HCT116 (cell line): Measurements from ENCODE around the gene MYO1A. TPM values are rescaled to one million over a fixed set of nuclear protein-coding genes. Genes with fewer than 3 reads are reported as not detected.

Source experiments
- ATAC-seq: fragments of 200-7000 bp; cut with Tn5 transposase; 2 replicates; pipeline ENCODE4 v1.9.1; 2020; ENCODE audit warnings: mild to moderate bottlenecking, moderate library complexity
- BruUV-seq: library from RNA; stranded (reverse); fragments of 400-500 nt; replicated peaks from 2 replicates; lab custom pipeline; 2021; lab: Mats Ljungman, UMichigan
- CTCF ChIA-PET: fragments of 300-600 bp; sonication (Branson Sonifier 250); formaldehyde crosslinking; loops from one replicate; lab custom pipeline; 2021; ENCODE audit warnings: antibody characterized with exemption; lab: Charles Lee
- POLR2A ChIA-PET: fragments of 300-600, 350-600 bp; sonication (Branson Sonifier 250); formaldehyde crosslinking; loops from one replicate; lab custom pipeline; 2021; ENCODE audit warnings: antibody characterized with exemption; lab: Charles Lee
- RAD21 ChIA-PET, 2 experiments: fragments of 300-600 bp; sonication (Branson Sonifier 250); formaldehyde crosslinking; loops; one replicate each; lab custom pipeline; 2023; ENCODE audit warnings: low total read pairs in 2 of 2; ENCODE audit not compliant: uncharacterized antibody in 2 of 2, unreplicated experiment in 2 of 2, low non-redundant PET in 1 of 2; lab: Charles Lee
- DNase-seq: peaks from one replicate; pipeline ENCODE4 v3.0.0-alpha.2; 2010; ENCODE audit warnings: low read depth, low spot score
- H2AFZ ChIP-seq: fragments of 200-600 bp; shearing (Covaris generic), sonication (generic); 2 replicates; pipeline ENCODE4 v1.6.1; 2017; ENCODE audit warnings: low read depth, mixed run types, mixed read lengths, antibody characterized with exemption, low read length; ENCODE audit not compliant: poor library complexity, severe bottlenecking
- H3K27ac ChIP-seq: 2 replicates; pipeline ENCODE4 v1.5.1; 2012; ENCODE audit warnings: low read depth, low read length
- H3K27me3 ChIP-seq: fragments of 200-600 bp; sonication (generic); 2 replicates; pipeline ENCODE4 v1.6.1; 2016; ENCODE audit warnings: mixed run types, low read length, mixed read lengths; ENCODE audit not compliant: insufficient read depth
- H3K36me3 ChIP-seq, 2 experiments: fragments of 200-500 bp in 1 of 2; fragments of 200-600 bp in 1 of 2; sonication (Bioruptor generic) in 1 of 2; sonication (generic) in 1 of 2; 2 replicates each; pipeline versions ENCODE4 v1.5.1 to v1.6.1; 2014 to 2016; ENCODE audit warnings: low read length in 2 of 2, inconsistent platforms in 1 of 2, mixed read lengths in 1 of 2, mixed run types in 1 of 2; ENCODE audit not compliant: insufficient read depth in 2 of 2, control insufficient read depth in 1 of 2
- H3K4me1 ChIP-seq, 2 experiments: fragments of 200-600 bp in 1 of 2; sonication (generic) in 1 of 2; 2 replicates each; pipeline versions ENCODE4 v1.5.1 to v1.6.1; 2012 to 2017; ENCODE audit warnings: low read length in 2 of 2, inconsistent platforms in 1 of 2, mild to moderate bottlenecking in 1 of 2, mixed read lengths in 1 of 2, mixed run types in 1 of 2, moderate library complexity in 1 of 2; ENCODE audit not compliant: insufficient read depth in 2 of 2, control insufficient read depth in 1 of 2
- H3K4me2 ChIP-seq: fragments of 200-600 bp; sonication (generic); 2 replicates; pipeline ENCODE4 v1.6.1; 2017; ENCODE audit warnings: mixed run types, low read length, mixed read lengths
- H3K4me3 ChIP-seq, 2 experiments: fragments of 200-600 bp in 1 of 2; sonication (generic) in 1 of 2; replicated peaks in 1 of 2; 2 replicates each; pipeline ENCODE4 v1.5.1; 2011 to 2016; ENCODE audit warnings: low read length in 2 of 2, control low read depth in 1 of 2, low read depth in 1 of 2, mild to moderate bottlenecking in 1 of 2, mixed read lengths in 1 of 2, mixed run types in 1 of 2
- H3K79me2 ChIP-seq: fragments of 200-600 bp; sonication (generic); 2 replicates; pipeline ENCODE4 v1.6.1; 2017; ENCODE audit warnings: mild to moderate bottlenecking, mixed run types, low read length, moderate library complexity, mixed read lengths; ENCODE audit not compliant: insufficient read depth
- H3K9ac ChIP-seq: fragments of 200-600 bp; sonication (generic); 2 replicates; pipeline ENCODE4 v1.6.1; 2016; ENCODE audit warnings: low read length, mixed read lengths
- H3K9me2 ChIP-seq: fragments of 200-600 bp; sonication (generic), shearing (Covaris generic); 2 replicates; pipeline ENCODE4 v1.6.1; 2017; ENCODE audit warnings: mixed run types, mild to moderate bottlenecking, moderate library complexity; ENCODE audit not compliant: insufficient read depth
- H3K9me3 ChIP-seq, 2 experiments: fragments of 200-500 bp in 1 of 2; fragments of 200-600 bp in 1 of 2; sonication (Bioruptor generic) in 1 of 2; sonication (generic) in 1 of 2; 2 replicates each; pipeline ENCODE4 v1.6.1; 2014 to 2017; ENCODE audit warnings: low read length in 2 of 2, mixed read lengths in 2 of 2, inconsistent platforms in 1 of 2, low read depth in 1 of 2, mild to moderate bottlenecking in 1 of 2, mixed run types in 1 of 2, moderate library complexity in 1 of 2; ENCODE audit not compliant: control insufficient read depth in 1 of 2, insufficient read depth in 1 of 2
- H4K20me1 ChIP-seq: fragments of 200-600 bp; sonication (generic), shearing (Covaris generic); 2 replicates; pipeline ENCODE4 v1.6.1; 2017; ENCODE audit warnings: mixed run types, mild to moderate bottlenecking, moderate library complexity; ENCODE audit not compliant: insufficient read depth
- CBX3 ChIP-seq: IDR thresholded peaks from 2 replicates; pipeline ENCODE4 v1.6.1; 2012; ENCODE audit warnings: low read depth
- EGR1 ChIP-seq: IDR thresholded peaks from 2 replicates; pipeline ENCODE4 v1.6.1; 2012; ENCODE audit warnings: low read depth
- ELF1 ChIP-seq: IDR thresholded peaks from 2 replicates; pipeline ENCODE4 v1.6.1; 2012; ENCODE audit warnings: low read depth, borderline replicate concordance
- EZH2 ChIP-seq: fragments of 200-600 bp; sonication (generic); IDR thresholded peaks from 2 replicates; pipeline ENCODE4 v1.6.1; 2017; ENCODE audit warnings: antibody characterized with exemption, mixed run types
- EZH2phosphoT487 ChIP-seq: fragments of 200-600 bp; IDR thresholded peaks from 2 replicates; pipeline ENCODE4 v1.6.1; 2018; ENCODE audit warnings: antibody characterized with exemption, borderline replicate concordance
- JUND ChIP-seq: IDR thresholded peaks from 2 replicates; pipeline ENCODE4 v1.6.1; 2012
- POLR2A ChIP-seq: IDR thresholded peaks from 2 replicates; pipeline ENCODE4 v1.7.0; 2011; ENCODE audit warnings: borderline replicate concordance; ENCODE audit not compliant: insufficient read depth, insufficient read length; ENCODE audit errors: extremely low read depth
- POLR2AphosphoS5 ChIP-seq: IDR thresholded peaks from 2 replicates; pipeline ENCODE4 v1.6.1; 2011; ENCODE audit warnings: mild to moderate bottlenecking, low read depth, low read length, moderate library complexity
- RAD21 ChIP-seq: IDR thresholded peaks from 2 replicates; pipeline ENCODE4 v1.6.1; 2012; ENCODE audit warnings: low read depth, mild to moderate bottlenecking
- SP1 ChIP-seq: IDR thresholded peaks from 2 replicates; pipeline ENCODE4 v1.6.1; 2012; ENCODE audit warnings: low read depth
- SRF ChIP-seq: IDR thresholded peaks from 2 replicates; pipeline ENCODE4 v1.6.1; 2012; ENCODE audit warnings: low read depth
- ZNF274 ChIP-seq: fragments of 200-500 bp; sonication (Bioruptor generic); IDR thresholded peaks from 2 replicates; pipeline ENCODE4 v1.6.1; 2014; ENCODE audit warnings: mild to moderate bottlenecking, low read depth, low read length, inconsistent platforms
- intact Hi-C: fragments of 100-400 bp; cut with micrococcal nuclease; formaldehyde crosslinking; loops from 2 replicates; pipeline ENCODE4 v1.10.0; 2022
- total RNA-seq: library from RNA; stranded (reverse); gene quantifications from one replicate; pipeline ENCODE4 v1.2.1, GENCODE V29; 2021; ENCODE audit not compliant: unreplicated experiment
- TF ChIP-seq, protein P1 (sequence below): IDR thresholded peaks from 2 replicates; pipeline ENCODE4 v1.6.1; 2012; ENCODE audit warnings: low read depth
- TF ChIP-seq, protein P2 (sequence below): IDR thresholded peaks from 2 replicates; pipeline ENCODE4 v1.6.1; 2012
- TF ChIP-seq, protein P3 (sequence below): IDR thresholded peaks from 2 replicates; pipeline ENCODE4 v1.6.1; 2011; ENCODE audit warnings: mild to moderate bottlenecking, low read length, moderate library complexity; ENCODE audit not compliant: insufficient replicate concordance; ENCODE audit errors: extremely low read depth
- TF ChIP-seq, protein P4 (sequence below): IDR thresholded peaks from 2 replicates; pipeline ENCODE4 v1.6.1; 2012
- TF ChIP-seq, protein P5 (sequence below), 3 experiments: fragments of 200-600 bp in 1 of 3; sonication (generic) in 1 of 3; IDR thresholded peaks in 2 of 3; conservative IDR thresholded peaks in 1 of 3; 2 replicates each; pipeline ENCODE4 v1.5.1; 2012 to 2017; ENCODE audit warnings: low read depth in 2 of 3, low read length in 2 of 3, antibody characterized with exemption in 1 of 3, borderline replicate concordance in 1 of 3, control low read depth in 1 of 3, mild to moderate bottlenecking in 1 of 3, mixed read lengths in 1 of 3, mixed run types in 1 of 3, moderate library complexity in 1 of 3; ENCODE audit not compliant: insufficient read depth in 1 of 3

The MYO1A gene
- total RNA-seq, 1 experiment from 2014 or later = 0.76 TPM

DNA sequence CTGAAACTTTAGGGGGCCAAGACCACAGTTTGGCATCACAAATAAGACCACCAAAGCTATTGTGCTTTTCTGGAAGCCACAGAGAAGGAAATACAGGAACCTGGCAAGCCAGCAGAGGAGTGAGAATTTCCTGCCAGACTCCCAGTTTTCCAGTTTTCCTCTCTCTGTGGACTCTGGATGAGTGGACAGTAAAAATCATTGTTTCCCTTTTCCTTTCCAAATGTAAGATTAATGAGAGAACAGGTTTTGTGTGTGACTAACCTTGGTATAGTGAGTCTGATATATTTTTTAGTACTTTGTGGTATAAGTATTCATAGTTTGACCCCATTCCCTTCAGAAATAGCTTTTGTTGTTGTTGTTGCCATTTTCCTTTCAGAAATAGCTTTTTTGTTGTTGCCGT is 31.0 kb downstream of the MYO1A start:
- TF ChIP-seq CBX3 = no peak
- TF ChIP-seq EZH2 = no peak
- no peak for TF ChIP-seq SRF
- no peak for TF ChIP-seq POLR2AphosphoS5
- no peak for TF ChIP-seq POLR2A
- TF ChIP-seq EZH2phosphoT487 = no peak
- TF ChIP-seq, protein P1, sequence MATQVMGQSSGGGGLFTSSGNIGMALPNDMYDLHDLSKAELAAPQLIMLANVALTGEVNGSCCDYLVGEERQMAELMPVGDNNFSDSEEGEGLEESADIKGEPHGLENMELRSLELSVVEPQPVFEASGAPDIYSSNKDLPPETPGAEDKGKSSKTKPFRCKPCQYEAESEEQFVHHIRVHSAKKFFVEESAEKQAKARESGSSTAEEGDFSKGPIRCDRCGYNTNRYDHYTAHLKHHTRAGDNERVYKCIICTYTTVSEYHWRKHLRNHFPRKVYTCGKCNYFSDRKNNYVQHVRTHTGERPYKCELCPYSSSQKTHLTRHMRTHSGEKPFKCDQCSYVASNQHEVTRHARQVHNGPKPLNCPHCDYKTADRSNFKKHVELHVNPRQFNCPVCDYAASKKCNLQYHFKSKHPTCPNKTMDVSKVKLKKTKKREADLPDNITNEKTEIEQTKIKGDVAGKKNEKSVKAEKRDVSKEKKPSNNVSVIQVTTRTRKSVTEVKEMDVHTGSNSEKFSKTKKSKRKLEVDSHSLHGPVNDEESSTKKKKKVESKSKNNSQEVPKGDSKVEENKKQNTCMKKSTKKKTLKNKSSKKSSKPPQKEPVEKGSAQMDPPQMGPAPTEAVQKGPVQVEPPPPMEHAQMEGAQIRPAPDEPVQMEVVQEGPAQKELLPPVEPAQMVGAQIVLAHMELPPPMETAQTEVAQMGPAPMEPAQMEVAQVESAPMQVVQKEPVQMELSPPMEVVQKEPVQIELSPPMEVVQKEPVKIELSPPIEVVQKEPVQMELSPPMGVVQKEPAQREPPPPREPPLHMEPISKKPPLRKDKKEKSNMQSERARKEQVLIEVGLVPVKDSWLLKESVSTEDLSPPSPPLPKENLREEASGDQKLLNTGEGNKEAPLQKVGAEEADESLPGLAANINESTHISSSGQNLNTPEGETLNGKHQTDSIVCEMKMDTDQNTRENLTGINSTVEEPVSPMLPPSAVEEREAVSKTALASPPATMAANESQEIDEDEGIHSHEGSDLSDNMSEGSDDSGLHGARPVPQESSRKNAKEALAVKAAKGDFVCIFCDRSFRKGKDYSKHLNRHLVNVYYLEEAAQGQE = no peak
- no peak for TF ChIP-seq SP1
- TF ChIP-seq, protein P2, sequence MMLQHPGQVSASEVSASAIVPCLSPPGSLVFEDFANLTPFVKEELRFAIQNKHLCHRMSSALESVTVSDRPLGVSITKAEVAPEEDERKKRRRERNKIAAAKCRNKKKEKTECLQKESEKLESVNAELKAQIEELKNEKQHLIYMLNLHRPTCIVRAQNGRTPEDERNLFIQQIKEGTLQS = no peak
- TF ChIP-seq EGR1 = no peak
- TF ChIP-seq, protein P3, sequence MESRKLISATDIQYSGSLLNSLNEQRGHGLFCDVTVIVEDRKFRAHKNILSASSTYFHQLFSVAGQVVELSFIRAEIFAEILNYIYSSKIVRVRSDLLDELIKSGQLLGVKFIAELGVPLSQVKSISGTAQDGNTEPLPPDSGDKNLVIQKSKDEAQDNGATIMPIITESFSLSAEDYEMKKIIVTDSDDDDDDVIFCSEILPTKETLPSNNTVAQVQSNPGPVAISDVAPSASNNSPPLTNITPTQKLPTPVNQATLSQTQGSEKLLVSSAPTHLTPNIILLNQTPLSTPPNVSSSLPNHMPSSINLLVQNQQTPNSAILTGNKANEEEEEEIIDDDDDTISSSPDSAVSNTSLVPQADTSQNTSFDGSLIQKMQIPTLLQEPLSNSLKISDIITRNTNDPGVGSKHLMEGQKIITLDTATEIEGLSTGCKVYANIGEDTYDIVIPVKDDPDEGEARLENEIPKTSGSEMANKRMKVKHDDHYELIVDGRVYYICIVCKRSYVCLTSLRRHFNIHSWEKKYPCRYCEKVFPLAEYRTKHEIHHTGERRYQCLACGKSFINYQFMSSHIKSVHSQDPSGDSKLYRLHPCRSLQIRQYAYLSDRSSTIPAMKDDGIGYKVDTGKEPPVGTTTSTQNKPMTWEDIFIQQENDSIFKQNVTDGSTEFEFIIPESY = no peak
- TF ChIP-seq JUND = no peak
- no peak for TF ChIP-seq ZNF274
- TF ChIP-seq, protein P4, sequence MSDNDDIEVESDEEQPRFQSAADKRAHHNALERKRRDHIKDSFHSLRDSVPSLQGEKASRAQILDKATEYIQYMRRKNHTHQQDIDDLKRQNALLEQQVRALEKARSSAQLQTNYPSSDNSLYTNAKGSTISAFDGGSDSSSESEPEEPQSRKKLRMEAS = no peak
- TF ChIP-seq ELF1 = no peak
- no peak for TF ChIP-seq RAD21
- TF ChIP-seq, protein P5, sequence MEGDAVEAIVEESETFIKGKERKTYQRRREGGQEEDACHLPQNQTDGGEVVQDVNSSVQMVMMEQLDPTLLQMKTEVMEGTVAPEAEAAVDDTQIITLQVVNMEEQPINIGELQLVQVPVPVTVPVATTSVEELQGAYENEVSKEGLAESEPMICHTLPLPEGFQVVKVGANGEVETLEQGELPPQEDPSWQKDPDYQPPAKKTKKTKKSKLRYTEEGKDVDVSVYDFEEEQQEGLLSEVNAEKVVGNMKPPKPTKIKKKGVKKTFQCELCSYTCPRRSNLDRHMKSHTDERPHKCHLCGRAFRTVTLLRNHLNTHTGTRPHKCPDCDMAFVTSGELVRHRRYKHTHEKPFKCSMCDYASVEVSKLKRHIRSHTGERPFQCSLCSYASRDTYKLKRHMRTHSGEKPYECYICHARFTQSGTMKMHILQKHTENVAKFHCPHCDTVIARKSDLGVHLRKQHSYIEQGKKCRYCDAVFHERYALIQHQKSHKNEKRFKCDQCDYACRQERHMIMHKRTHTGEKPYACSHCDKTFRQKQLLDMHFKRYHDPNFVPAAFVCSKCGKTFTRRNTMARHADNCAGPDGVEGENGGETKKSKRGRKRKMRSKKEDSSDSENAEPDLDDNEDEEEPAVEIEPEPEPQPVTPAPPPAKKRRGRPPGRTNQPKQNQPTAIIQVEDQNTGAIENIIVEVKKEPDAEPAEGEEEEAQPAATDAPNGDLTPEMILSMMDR (IDR thresholded peaks at IDR 0.05 in 2 of 3, conservative IDR thresholded peaks at IDR 0.05 in 1 of 3; ENCODE audit: borderline replicate concordance in 1 of 3, insufficient read depth in 1 of 3, low read depth in 2 of 3, low read length in 2 of 3) = no peak
- Histone ChIP-seq H2AFZ (no peak overlapping the region), H3K9me3 (no peaks in the 10 kb centered on the region), H3K9me2 (no peaks in the 10 kb centered on the region), H3K4me2 (no peak overlapping the region), H3K9ac (no peak overlapping the region), H4K20me1 (no peaks in the 10 kb centered on the region), H3K4me3 (no peak overlapping the region), H3K27me3 (peaks cover 17% of the 10 kb centered on the region; the same call in 1 of the 2 replicates), H3K79me2 (no peaks in the 10 kb centered on the region), H3K4me1 (no peaks in the 10 kb centered on the region), H3K27ac (no peak overlapping the region), H3K36me3 (no peaks in the 10 kb centered on the region)
- ChIA-PET POLR2A (no interaction called here), RAD21 (no interaction called here), CTCF (interaction anchor here (0.8 kb wide), 1 partner anchor 11 kb away, joined by 3 read pairs; no protein-coding TSS in a partner anchor)
- no peak for DNase-seq
- BruUV-seq = no TSS peak
- ATAC-seq = no peak
- intact Hi-C loops = no loop called here
